Measurements from ENCODE around the gene OAF. TPM values are rescaled to one million over a fixed set of nuclear protein-coding genes. Genes with fewer than 3 reads are reported as not detected.

Gene OAF
- total RNA-seq, 2 donors from 2014 or later, result 142 to 152 TPM

DNA sequence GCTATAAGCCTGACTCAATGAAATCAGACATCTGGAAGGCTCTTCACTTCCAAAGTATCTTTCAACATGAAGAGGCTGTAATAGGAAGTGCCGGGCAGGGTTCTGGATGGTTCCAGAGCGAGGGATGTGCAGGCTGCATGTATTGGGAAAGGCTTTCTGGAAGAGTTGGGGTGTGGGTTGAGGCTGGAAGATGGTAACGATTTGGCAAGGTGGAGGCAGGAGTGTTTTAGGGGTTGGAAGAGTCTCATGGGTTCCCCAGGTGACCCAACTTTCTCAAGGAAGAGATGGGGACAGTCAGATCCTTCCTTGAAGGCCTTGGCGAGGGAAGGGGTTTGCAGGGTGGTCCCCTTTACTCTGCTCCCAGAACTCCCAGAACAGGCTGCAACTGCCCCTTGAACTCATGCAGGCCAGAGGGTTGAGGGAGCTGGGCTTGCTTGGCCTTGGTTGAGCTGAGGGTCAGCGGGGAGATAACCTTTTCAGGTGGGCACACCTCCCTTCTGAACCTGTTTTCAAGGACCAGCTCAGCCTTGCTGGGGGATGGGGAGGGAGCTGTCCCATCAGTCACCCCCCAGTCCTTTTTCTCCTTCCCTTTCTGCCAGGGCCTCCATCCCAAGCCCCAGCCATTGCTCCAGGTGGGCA is 19.7 kb downstream of the OAF start:
- no peaks in the 10 kb centered on the region for H3K27me3 ChIP-seq
- H3K9me3 ChIP-seq, result no peaks in the 10 kb centered on the region
- H3K9ac ChIP-seq (ENCODE audit: low read depth in 2 of 2, low read length in 2 of 2), result no peak overlapping the region
- intact Hi-C loops (cut with DNase I), result no loop called here
- H3K4me1 ChIP-seq, result peaks cover 3% of the 10 kb centered on the region
- no peak overlapping the region for H3K27ac ChIP-seq
- H3K36me3 ChIP-seq, result no peaks in the 10 kb centered on the region
- H3K4me3 ChIP-seq, result no peak overlapping the region
- no peak for DNase-seq
- TF ChIP-seq, protein P1, sequence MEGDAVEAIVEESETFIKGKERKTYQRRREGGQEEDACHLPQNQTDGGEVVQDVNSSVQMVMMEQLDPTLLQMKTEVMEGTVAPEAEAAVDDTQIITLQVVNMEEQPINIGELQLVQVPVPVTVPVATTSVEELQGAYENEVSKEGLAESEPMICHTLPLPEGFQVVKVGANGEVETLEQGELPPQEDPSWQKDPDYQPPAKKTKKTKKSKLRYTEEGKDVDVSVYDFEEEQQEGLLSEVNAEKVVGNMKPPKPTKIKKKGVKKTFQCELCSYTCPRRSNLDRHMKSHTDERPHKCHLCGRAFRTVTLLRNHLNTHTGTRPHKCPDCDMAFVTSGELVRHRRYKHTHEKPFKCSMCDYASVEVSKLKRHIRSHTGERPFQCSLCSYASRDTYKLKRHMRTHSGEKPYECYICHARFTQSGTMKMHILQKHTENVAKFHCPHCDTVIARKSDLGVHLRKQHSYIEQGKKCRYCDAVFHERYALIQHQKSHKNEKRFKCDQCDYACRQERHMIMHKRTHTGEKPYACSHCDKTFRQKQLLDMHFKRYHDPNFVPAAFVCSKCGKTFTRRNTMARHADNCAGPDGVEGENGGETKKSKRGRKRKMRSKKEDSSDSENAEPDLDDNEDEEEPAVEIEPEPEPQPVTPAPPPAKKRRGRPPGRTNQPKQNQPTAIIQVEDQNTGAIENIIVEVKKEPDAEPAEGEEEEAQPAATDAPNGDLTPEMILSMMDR (IDR thresholded peaks at IDR 0.05), result no peak

DNA sequence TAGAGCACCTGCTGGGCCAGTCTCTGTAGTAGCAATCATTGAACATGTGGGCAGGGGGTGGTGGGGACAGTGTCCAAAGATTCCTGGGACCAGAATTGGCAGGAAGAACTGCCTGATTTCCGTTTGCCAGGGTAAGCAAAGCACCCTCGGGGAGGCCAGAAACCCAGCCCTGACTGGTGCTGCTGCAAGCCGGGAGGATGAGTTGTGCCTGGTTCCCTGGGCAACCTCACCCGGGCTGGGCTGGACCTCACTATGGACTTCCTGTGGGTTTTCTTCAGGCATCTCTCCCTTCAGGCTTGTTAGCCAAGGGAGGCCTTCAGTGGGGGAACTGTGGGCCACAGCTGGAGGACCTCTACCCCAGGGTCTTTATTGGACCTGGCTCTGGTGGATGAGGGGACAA is 21.1 kb downstream of the OAF start:
- DNase-seq, result no peak
- TF ChIP-seq, protein P1 (IDR thresholded peaks at IDR 0.05), result no peak
- Histone ChIP-seq H3K36me3 (no peaks in the 10 kb centered on the region), H3K9me3 (no peaks in the 10 kb centered on the region), H3K27me3 (no peaks in the 10 kb centered on the region), H3K27ac (no peak overlapping the region), H3K9ac (ENCODE audit: low read depth in 2 of 2, low read length in 2 of 2) (no peak overlapping the region), H3K4me1 (peaks cover 3% of the 10 kb centered on the region), H3K4me3 (no peak overlapping the region)
- intact Hi-C loops (cut with DNase I), result no loop called here

DNA sequence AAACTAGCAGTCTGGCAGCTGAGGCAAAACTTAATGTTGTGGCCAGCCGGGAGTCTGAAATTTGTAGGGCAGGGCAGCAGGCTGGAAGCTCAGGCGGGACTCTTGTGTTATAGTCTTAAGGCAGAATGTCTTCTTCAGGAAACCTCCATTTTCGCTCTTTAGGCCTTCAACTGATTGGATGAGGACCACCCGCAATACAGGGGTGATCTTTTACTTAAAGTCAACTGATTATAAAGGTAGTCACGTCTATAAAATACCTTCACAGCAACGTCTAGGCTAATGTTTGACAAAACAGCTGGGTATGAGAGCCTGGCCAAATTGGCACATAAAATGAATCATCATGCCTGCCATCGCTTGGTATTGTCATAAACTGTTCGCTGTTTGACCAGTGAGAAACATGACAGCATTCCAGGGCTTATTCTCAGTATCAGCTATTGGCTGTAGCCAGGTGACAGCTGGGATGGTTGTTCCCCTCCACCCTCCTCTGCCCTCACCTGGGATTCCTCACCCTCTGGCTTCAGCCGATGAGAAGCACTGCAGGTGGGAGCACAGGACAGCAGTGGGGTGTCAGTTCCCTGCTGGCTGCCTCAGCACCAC is 22.5 kb downstream of the OAF start:
- Histone ChIP-seq H3K4me3 (no peak overlapping the region), H3K27ac (no peak overlapping the region), H3K9me3 (no peaks in the 10 kb centered on the region), H3K9ac (ENCODE audit: low read depth in 2 of 2, low read length in 2 of 2) (no peak overlapping the region), H3K4me1 (peaks cover 3% of the 10 kb centered on the region), H3K36me3 (no peaks in the 10 kb centered on the region), H3K27me3 (no peaks in the 10 kb centered on the region)
- intact Hi-C loops (cut with DNase I), result no loop called here
- TF ChIP-seq, protein P1 (IDR thresholded peaks at IDR 0.05), result no peak
- no peak for DNase-seq

DNA sequence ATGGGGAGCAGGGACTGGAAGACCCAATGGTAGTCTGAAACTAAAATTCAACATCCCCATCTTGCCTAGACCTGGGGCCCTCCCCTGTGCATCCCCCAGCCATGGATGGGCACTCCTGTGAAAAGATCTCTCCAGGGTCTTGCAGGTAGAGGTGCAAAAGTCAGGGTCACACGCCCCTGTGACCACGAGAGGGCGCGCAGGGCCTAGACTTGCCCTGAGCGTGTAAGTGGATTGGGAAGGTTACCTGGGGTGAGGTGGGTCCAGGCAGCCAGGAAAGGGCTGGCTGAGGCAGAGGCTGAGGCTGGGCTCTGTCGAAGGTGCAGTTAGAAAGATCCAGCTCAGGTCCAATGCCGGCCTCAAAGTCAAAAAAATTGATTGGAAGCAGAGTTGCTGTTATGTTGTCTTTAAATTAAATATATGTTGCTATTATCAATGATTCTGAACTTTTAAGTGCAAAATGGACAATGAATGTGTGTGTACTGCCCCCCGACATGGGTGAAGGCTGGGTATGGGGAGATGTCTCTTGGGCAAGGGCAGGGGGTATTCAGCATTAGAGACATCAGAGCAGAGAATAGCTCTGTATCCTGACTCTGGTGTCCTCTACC is 24.3 kb downstream of the OAF start:
- Histone ChIP-seq H3K36me3 (no peaks in the 10 kb centered on the region), H3K4me3 (no peak overlapping the region), H3K4me1 (peaks cover 3% of the 10 kb centered on the region), H3K27ac (no peak overlapping the region), H3K27me3 (peaks cover 7% of the 10 kb centered on the region), H3K9ac (ENCODE audit: low read depth in 2 of 2, low read length in 2 of 2) (no peak overlapping the region), H3K9me3 (no peaks in the 10 kb centered on the region)
- peak; percentile 72 for DNase-seq
- intact Hi-C loops (cut with DNase I), result loop anchor here (2.0 kb wide), 1 partner anchor 66 kb away; no protein-coding TSS in a partner anchor
- TF ChIP-seq, protein P1 (IDR thresholded peaks at IDR 0.05), result peak; percentile 72

DNA sequence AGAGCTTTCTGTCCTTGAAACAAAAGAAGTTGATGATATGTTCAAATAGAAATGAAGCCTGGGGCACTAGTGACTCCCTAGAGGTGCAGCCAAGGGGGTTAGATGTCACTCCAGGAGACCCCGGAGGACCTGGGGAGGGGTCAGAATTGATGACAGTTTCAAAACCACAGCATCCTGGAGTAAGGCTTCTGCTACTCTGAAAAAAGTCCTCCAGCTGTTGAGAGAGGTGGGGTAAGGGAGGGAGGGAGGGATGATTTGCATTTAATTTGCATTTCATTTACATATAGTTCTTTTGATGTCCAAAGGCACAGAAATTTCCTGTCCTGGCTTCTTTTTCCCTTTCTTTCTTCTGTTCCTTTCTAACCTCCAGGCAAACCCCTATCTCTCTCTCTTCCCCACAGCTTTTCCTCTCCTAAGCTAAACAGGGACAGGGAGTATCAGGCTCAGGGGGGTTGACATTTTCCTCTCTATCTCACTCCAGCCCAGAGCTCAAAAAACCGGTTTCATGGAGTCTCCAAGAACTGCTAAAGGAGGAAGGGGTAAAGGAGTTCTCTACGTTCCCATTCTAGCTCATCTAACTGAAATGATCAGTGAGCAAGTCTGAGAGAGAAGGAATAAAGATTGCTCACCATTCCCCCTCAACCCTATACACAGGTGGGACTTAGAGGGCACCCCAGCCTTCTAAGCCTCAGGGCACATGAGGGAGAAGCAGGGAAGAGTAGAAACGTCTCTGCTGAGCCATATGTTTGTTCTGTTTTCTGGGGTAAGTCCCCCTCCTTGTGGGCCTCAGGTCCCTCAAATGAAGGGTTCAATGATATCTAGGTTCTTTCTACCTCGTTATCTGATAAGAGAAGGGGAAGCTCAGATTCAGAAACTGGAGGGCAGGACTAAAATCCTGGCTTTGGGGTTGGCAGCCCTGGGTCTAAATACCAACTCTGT is 25.6 kb downstream of the OAF start:
- intact Hi-C loops (cut with DNase I), result no loop called here
- TF ChIP-seq, protein P1 (IDR thresholded peaks at IDR 0.05), result no peak
- Histone ChIP-seq H3K4me1 (peaks cover 3% of the 10 kb centered on the region), H3K9ac (ENCODE audit: low read depth in 2 of 2, low read length in 2 of 2) (no peak overlapping the region), H3K27me3 (peaks cover 18% of the 10 kb centered on the region), H3K9me3 (no peaks in the 10 kb centered on the region), H3K36me3 (no peaks in the 10 kb centered on the region), H3K27ac (no peak overlapping the region), H3K4me3 (no peak overlapping the region)
- DNase-seq, result no peak
